ENCODE data around the gene PTPRG.

The PTPRG gene

DNA sequence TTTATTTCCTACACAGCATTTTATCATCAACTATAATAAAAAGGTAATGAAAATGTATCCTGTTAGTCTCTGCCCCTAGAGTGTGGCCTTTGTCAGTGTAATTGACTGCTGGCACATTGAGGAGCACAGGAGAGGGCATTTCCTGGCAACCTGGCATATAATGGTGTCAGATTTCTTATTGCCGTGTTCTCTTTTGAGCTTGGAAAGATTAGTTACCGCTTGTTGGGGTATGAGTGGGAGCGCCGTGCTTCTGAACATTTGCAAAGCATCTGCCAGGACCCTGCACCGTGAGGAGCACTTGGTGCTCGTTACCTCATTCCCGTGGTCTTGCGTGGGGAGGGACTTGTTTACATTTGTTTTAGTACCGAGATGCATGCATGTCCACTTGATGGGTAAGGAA, 124.4 kb downstream of the PTPRG start:
- no peaks in the 10 kb centered on the region for H3K9me3 ChIP-seq (ENCODE audit: severe bottlenecking)
- no peak overlapping the region for H3K4me3 ChIP-seq (ENCODE audit: severe bottlenecking)
- H3K27me3 ChIP-seq (ENCODE audit: insufficient read depth, poor library complexity, severe bottlenecking) = no peaks in the 10 kb centered on the region
- peaks cover 37% of the 10 kb centered on the region for H3K4me1 ChIP-seq (ENCODE audit: insufficient read depth, poor library complexity, severe bottlenecking)
- peak; percentile 74 for ATAC-seq (ENCODE audit: low read depth)
- no peak for DNase-seq (ENCODE audit: low spot score)
- H3K27ac ChIP-seq (ENCODE audit: poor library complexity, severe bottlenecking) = peak overlapping the region; percentile 81
- H3K36me3 ChIP-seq (ENCODE audit: low read depth) = no peaks in the 10 kb centered on the region
- TF ChIP-seq CTCF (IDR thresholded peaks at IDR 0.05; ENCODE audit: poor library complexity, severe bottlenecking) = no peak

GRCh38 chr3:61686228-61686648, 124.9 kb downstream of the PTPRG start:
- ATAC-seq (ENCODE audit: low read depth) (peak; percentile 86), DNase-seq (ENCODE audit: low spot score) (peak; percentile 60)
- Histone ChIP-seq H3K4me3 (ENCODE audit: severe bottlenecking) (no peak overlapping the region), H3K27ac (ENCODE audit: poor library complexity, severe bottlenecking) (peak overlapping the region; percentile 81), H3K36me3 (ENCODE audit: low read depth) (no peaks in the 10 kb centered on the region), H3K9me3 (ENCODE audit: severe bottlenecking) (no peaks in the 10 kb centered on the region), H3K27me3 (ENCODE audit: insufficient read depth, poor library complexity, severe bottlenecking) (no peaks in the 10 kb centered on the region), H3K4me1 (ENCODE audit: insufficient read depth, poor library complexity, severe bottlenecking) (peaks cover 37% of the 10 kb centered on the region)
- TF ChIP-seq CTCF (IDR thresholded peaks at IDR 0.05; ENCODE audit: poor library complexity, severe bottlenecking) = no peak

DNA sequence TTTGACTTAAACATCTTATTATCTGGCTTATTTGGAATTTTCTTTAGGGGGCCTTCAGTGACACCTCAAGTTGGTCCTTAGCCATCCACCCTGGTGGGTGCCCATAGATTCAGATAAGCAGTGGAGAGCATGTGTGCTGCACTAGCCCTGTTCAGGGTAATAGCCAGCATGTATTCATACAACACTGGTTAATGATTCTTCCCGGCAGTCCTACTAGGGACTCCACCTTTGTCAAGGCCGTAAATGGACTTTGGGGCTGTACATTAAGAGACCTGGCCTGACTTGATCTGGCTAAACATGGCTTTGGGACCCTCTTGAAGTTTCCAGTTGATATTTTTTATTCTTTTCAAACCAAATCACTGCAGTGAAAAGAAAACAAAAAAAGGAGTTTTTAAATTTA, 125.8 kb downstream of the PTPRG start:
- no peaks in the 10 kb centered on the region for H3K36me3 ChIP-seq (ENCODE audit: low read depth)
- TF ChIP-seq CTCF (IDR thresholded peaks at IDR 0.05; ENCODE audit: poor library complexity, severe bottlenecking) = no peak
- DNase-seq (ENCODE audit: low spot score) (no peak), ATAC-seq (ENCODE audit: low read depth) (no peak)
- no peak overlapping the region for H3K4me3 ChIP-seq (ENCODE audit: severe bottlenecking)
- H3K27me3 ChIP-seq (ENCODE audit: insufficient read depth, poor library complexity, severe bottlenecking) = no peaks in the 10 kb centered on the region
- peaks cover 37% of the 10 kb centered on the region for H3K4me1 ChIP-seq (ENCODE audit: insufficient read depth, poor library complexity, severe bottlenecking)
- no peaks in the 10 kb centered on the region for H3K9me3 ChIP-seq (ENCODE audit: severe bottlenecking)
- peak overlapping the region; percentile 81 for H3K27ac ChIP-seq (ENCODE audit: poor library complexity, severe bottlenecking)

DNA sequence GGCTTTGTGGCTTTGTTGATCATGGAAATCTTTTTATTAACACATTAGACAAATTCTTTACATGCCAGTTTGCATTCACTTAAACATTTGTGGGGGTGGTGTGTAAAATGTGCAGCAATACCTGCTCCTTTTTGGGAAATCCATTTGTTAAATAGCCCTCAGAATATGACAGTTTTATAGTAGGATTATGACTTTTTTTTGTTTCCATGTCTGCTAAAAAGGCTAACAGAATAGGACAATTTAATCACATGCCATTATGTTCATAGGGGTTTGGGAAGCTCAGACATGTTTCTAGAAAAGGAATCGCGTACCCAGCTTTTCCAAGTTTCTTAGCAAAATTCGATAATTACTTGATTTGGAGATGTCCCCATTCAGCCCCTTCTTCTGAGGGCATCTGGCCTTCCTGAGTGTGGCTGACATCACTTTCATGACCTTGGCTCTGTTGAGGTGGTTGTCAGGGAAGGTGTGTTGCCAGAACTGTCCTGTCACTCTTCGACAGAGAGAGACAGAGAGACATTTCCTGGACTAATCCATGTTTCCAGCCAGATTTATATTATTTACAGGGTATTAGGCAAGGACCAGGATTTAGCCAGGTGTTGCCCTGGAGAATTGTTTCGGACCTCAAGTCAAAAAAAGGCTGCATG, 126.4 kb downstream of the PTPRG start:
- Histone ChIP-seq H3K4me3 (ENCODE audit: severe bottlenecking) (no peak overlapping the region), H3K27ac (ENCODE audit: poor library complexity, severe bottlenecking) (peak overlapping the region; percentile 81), H3K4me1 (ENCODE audit: insufficient read depth, poor library complexity, severe bottlenecking) (peaks cover 34% of the 10 kb centered on the region), H3K36me3 (ENCODE audit: low read depth) (no peaks in the 10 kb centered on the region), H3K27me3 (ENCODE audit: insufficient read depth, poor library complexity, severe bottlenecking) (no peaks in the 10 kb centered on the region), H3K9me3 (ENCODE audit: severe bottlenecking) (no peaks in the 10 kb centered on the region)
- no peak for TF ChIP-seq CTCF (IDR thresholded peaks at IDR 0.05; ENCODE audit: poor library complexity, severe bottlenecking)
- no peak for DNase-seq (ENCODE audit: low spot score)
- ATAC-seq (ENCODE audit: low read depth) = no peak

DNA sequence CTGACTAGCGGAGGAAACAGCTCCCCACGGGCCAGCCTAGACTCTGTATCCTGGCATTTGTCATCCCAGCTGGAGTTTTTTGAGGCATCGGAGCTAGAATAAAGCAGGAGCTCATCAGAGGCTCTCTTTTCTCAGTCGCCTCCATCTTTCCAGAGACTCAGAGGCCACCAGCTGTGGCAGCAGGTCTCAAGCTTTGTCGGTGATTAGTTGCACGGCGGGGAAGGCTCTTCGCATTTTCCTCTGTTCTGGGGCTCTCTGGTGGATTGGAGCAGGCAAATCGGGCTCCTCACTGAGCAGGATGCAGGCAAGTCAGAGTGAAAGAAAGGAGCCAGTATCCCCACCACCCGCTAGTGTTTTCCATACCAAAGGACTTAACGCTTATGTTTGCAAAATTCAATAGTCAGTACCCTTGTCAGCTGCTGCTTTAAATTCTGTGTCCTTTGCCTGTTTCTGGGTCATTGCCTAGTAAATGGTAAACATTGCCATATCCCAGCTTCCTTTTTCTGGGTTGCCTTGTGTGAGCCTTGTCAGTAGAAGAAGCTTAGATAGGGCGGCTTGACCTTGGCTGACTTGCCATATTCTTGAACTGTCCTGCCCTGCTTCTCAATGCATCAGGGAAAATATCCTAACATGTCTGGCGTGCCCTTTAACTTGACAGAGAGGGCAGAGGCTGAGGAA, 127.1 kb downstream of the PTPRG start:
- no peak for TF ChIP-seq CTCF (IDR thresholded peaks at IDR 0.05; ENCODE audit: poor library complexity, severe bottlenecking)
- ATAC-seq (ENCODE audit: low read depth) (no peak), DNase-seq (ENCODE audit: low spot score) (no peak)
- no peaks in the 10 kb centered on the region for H3K36me3 ChIP-seq (ENCODE audit: low read depth)
- no peak overlapping the region for H3K27ac ChIP-seq (ENCODE audit: poor library complexity, severe bottlenecking)
- H3K27me3 ChIP-seq (ENCODE audit: insufficient read depth, poor library complexity, severe bottlenecking) = no peaks in the 10 kb centered on the region
- no peaks in the 10 kb centered on the region for H3K9me3 ChIP-seq (ENCODE audit: severe bottlenecking)
- H3K4me1 ChIP-seq (ENCODE audit: insufficient read depth, poor library complexity, severe bottlenecking) = peaks cover 30% of the 10 kb centered on the region
- H3K4me3 ChIP-seq (ENCODE audit: severe bottlenecking) = no peak overlapping the region

Measured in RWPE2 (cell line).